IPS-18a (cell line): ENCODE results near the gene LAMA1.

Experiments used
- H3K27ac ChIP-seq: one replicate; pipeline ENCODE4 v1.5.1; 2013; ENCODE audit warnings: low read length
- H3K27me3 ChIP-seq: one replicate; pipeline ENCODE4 v1.6.1; 2013; ENCODE audit warnings: mild to moderate bottlenecking, low read length; ENCODE audit not compliant: control insufficient read depth, insufficient read depth
- H3K36me3 ChIP-seq: one replicate; pipeline ENCODE4 v1.6.1; 2013; ENCODE audit warnings: low read depth, low read length; ENCODE audit not compliant: control insufficient read depth
- H3K4me1 ChIP-seq: one replicate; pipeline ENCODE4 v1.6.1; 2013; ENCODE audit warnings: low read depth, low read length; ENCODE audit not compliant: control insufficient read depth
- H3K4me3 ChIP-seq: one replicate; pipeline ENCODE4 v1.5.1; 2013; ENCODE audit warnings: low read length
- H3K9ac ChIP-seq: one replicate; pipeline ENCODE4 v1.6.1; 2013; ENCODE audit warnings: mild to moderate bottlenecking, low read length, moderate library complexity
- H3K9me3 ChIP-seq: one replicate; pipeline ENCODE4 v1.6.1; 2013; ENCODE audit warnings: low read depth, low read length; ENCODE audit not compliant: control insufficient read depth

The LAMA1 gene

DNA sequence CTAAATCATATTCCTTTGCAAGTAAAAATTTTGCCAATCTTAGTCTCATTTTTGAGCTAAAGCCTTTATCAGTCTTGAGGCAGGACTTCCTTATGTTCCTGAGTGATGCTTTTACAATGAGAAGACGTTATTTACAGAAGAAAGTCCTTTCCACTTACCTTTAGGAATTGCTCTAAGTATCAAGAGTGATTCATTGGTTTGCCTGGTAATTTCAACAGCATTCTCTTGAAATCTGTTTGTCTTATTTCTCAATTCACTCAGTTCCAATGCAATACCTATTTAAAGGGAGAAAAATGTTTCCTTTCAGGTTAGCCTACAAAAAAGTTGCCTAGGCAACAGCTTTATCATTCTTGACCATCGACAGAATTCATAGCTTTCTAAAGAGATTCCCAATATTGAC, 137.2 kb downstream of the LAMA1 start:
- H3K4me1 ChIP-seq, result no peaks in the 10 kb centered on the region
- no peak overlapping the region for H3K9ac ChIP-seq
- H3K27ac ChIP-seq, result no peak overlapping the region
- H3K4me3 ChIP-seq, result no peak overlapping the region
- H3K27me3 ChIP-seq, result no peaks in the 10 kb centered on the region
- H3K9me3 ChIP-seq, result no peaks in the 10 kb centered on the region
- H3K36me3 ChIP-seq, result peaks cover 50% of the 10 kb centered on the region

GRCh38 chr18:6979954-6980353, 137.6 kb downstream of the LAMA1 start:
- H3K4me1 ChIP-seq, result no peaks in the 10 kb centered on the region
- peaks cover 50% of the 10 kb centered on the region for H3K36me3 ChIP-seq
- H3K27ac ChIP-seq, result no peak overlapping the region
- no peaks in the 10 kb centered on the region for H3K27me3 ChIP-seq
- H3K9me3 ChIP-seq, result no peaks in the 10 kb centered on the region
- H3K9ac ChIP-seq, result no peak overlapping the region
- no peak overlapping the region for H3K4me3 ChIP-seq

DNA sequence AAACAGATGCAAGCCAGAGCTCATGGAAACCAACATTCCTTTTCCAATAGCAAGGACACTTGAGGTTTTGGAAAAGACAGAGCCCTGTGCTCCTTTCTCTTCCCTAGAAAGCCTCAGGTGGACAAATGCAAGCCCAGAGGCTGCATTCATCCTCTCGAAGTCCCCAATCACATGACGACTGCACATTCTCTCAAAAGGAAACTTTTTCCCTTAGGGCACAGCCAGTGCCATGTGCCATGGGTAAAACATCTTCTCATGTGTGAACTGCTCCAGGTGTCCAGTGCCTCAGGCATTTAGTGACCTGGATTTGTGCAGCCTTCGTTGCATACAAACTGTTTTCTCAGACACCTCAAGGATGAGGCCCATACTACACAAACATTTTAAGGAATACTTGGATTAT, 140.7 kb downstream of the LAMA1 start:
- no peak overlapping the region for H3K27ac ChIP-seq
- H3K36me3 ChIP-seq, result peaks cover 44% of the 10 kb centered on the region
- H3K9ac ChIP-seq, result no peak overlapping the region
- peaks cover under 1% of the 10 kb centered on the region for H3K4me1 ChIP-seq
- H3K9me3 ChIP-seq, result no peaks in the 10 kb centered on the region
- no peak overlapping the region for H3K4me3 ChIP-seq
- H3K27me3 ChIP-seq, result no peaks in the 10 kb centered on the region

DNA sequence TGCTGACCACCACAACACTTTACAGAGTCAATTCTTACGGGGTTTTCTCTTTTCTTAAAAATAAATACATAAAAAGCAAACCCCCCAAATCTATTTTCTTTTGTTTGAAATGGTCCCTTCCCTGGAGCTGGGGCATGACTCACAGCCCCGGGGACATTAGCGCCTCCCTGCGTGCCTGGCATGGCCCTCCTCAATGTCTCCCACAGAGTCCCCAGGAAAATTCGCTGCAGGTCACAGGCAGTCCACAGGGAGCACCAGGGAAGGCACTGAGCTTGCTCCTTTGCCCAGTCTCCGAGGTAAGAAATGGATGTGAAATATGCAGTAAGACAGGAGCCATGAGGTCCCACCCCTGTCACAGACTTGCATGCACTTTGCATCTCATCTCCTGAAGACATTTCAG, 142.5 kb downstream of the LAMA1 start:
- Histone ChIP-seq H3K4me3 (no peak overlapping the region), H3K9ac (no peak overlapping the region), H3K4me1 (peaks cover 4% of the 10 kb centered on the region), H3K9me3 (no peaks in the 10 kb centered on the region), H3K36me3 (peaks cover 48% of the 10 kb centered on the region), H3K27ac (no peak overlapping the region), H3K27me3 (no peaks in the 10 kb centered on the region)

DNA sequence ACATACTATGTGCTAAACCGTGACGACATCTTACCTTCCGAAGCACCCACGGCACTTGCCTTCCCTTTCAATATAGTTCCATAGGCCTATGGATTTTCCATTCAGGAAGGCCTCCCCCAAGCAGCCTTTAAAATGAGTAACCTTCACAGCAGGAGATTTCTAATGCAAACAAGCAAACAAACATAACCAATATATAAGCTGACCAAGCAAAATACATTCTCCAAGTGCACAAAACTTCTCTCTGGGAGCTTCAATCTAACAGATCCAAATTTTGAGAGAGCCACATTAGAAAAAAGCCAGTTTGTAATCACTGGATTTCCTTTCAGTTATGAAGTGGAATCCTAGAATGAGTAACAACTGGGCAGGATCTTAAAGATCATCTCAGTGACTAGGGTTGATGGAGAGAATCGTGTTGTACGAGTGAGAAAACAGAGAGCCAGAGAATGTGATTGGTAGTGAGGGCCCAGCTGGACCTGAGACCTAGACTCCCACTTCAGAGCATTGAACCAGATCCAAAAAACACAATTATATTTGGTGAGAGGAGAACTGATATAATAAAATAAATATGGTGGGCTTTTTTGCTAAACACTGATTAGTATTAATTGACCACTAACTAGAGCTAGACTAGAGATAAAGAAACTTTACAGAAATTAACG, 145.6 kb downstream of the LAMA1 start:
- Histone ChIP-seq H3K27ac (no peak overlapping the region), H3K4me1 (peaks cover 4% of the 10 kb centered on the region), H3K9ac (no peak overlapping the region), H3K4me3 (no peak overlapping the region), H3K36me3 (peaks cover 32% of the 10 kb centered on the region), H3K27me3 (no peaks in the 10 kb centered on the region), H3K9me3 (no peaks in the 10 kb centered on the region)

DNA sequence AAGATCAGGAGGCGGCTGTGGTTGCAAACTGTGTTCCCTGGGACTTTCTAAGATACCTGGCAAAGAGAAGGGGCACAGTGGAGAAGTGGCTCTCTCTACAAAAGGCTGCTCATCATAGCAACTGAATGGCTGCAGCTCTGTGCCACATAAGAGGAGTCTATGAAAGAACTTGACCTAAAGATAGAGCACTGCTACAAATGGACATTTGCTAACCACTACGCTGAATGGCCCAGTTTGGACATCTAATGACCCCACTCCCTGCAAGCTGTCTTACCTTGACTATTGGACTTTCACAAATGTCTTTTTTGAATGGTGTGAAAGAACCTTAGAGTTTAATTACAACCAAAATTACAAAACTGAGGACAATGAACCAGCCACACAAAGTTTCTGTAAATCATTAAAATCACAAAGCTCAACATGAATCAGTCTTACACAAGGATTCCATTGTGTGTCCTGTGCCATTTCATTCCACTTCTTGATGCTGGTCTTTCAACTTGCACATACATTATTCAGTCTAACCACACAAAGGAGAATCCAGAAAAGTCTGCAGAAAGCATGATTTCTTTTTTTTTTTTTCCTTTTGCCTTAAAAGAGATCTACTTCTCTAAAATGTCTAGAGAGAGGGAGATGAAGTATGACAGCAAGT, 154.0 kb downstream of the LAMA1 start:
- no peaks in the 10 kb centered on the region for H3K9me3 ChIP-seq
- H3K4me3 ChIP-seq, result no peak overlapping the region
- H3K4me1 ChIP-seq, result no peaks in the 10 kb centered on the region
- H3K27ac ChIP-seq, result no peak overlapping the region
- H3K9ac ChIP-seq, result no peak overlapping the region
- H3K36me3 ChIP-seq, result peaks cover 61% of the 10 kb centered on the region
- no peaks in the 10 kb centered on the region for H3K27me3 ChIP-seq

DNA sequence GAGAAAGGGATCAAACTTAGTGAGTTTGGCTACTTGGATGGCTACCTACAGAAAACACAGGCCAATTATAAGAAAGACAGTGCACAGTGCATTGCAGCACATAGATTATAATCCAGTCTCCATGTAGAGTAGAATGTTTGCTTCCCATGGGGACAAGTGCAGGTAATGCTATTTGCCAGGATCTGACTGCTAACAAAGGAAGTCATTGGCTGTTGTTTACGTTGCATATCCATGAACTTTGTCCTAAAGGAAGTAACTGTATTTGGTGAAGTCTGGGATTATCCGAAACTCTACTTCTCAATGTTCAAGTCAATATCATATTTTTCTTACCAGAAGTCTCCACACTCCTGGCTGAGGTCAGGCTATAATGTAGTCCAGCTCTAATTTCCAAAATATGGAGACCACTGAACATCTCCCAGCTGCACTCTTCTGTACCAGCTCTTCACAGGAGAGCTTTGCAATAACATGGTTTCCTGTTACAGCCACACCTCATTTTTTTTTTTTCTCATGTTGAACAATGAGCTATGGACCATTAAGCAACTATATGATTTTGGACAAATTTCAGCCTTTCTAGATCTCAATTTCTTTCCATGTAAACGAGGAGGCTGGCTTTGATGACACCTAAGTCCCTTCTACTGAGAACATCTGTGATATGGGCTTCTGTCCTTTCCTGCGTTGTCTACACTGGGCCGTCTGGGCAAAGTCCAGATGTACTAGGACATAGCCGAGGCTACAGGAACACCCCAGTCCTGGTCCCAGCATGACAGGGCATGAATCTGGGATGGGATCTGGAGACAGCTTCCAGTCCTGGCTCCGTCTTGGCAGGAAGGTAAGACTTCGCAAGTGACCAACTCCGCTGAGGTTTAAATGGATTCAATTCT, 154.8 kb downstream of the LAMA1 start:
- H3K4me3 ChIP-seq, result no peak overlapping the region
- no peak overlapping the region for H3K9ac ChIP-seq
- H3K27me3 ChIP-seq, result no peaks in the 10 kb centered on the region

DNA sequence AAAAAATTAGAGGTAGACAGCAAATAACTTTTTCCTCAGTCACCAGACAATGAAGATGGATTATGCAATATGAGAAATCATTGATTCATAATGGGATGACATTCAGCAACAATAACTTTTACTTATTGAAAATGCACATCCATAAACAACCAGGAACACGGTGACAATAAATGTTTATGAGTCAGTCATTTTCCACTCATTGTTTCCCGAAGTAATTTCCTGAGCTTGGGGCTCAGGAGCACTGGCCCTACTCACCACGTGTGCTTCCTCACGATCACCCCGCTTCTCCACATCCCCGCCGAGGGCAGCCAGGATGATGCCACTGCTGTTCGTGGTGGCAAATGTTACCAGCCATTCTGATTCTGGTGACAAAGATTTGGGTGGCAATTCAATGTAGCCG, 156.3 kb downstream of the LAMA1 start:
- no peaks in the 10 kb centered on the region for H3K27me3 ChIP-seq
- peaks cover 76% of the 10 kb centered on the region for H3K36me3 ChIP-seq
- H3K9ac ChIP-seq, result no peak overlapping the region
- no peak overlapping the region for H3K4me3 ChIP-seq
- no peaks in the 10 kb centered on the region for H3K4me1 ChIP-seq
- no peaks in the 10 kb centered on the region for H3K9me3 ChIP-seq
- H3K27ac ChIP-seq, result no peak overlapping the region

More for the DNA sequence above, 154.8 kb downstream of the LAMA1 start:
- Histone ChIP-seq H3K4me1 (no peaks in the 10 kb centered on the region), H3K27ac (no peak overlapping the region), H3K9me3 (no peaks in the 10 kb centered on the region), H3K36me3 (peaks cover 65% of the 10 kb centered on the region)

DNA sequence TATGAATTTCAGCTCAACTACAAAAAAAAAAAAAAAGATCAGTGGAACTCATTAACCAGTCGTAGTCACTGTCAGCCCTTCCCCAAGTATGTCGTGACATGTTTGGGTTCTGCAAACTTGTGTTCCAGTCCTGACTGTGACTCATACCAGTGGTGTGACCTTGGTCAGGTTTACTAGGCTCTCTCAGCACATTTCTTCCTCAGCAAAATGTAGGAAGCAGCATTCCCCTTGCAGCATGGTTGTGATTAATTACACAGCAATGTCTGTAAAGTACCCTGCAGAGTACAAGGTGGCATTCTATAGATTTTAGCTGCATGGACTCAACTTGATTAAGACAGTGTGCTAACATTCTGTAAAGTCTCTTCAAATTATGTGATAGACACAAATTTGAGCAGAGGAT, 156.9 kb downstream of the LAMA1 start:
- no peak overlapping the region for H3K27ac ChIP-seq
- H3K9ac ChIP-seq, result no peak overlapping the region
- H3K9me3 ChIP-seq, result no peaks in the 10 kb centered on the region
- H3K4me1 ChIP-seq, result no peaks in the 10 kb centered on the region
- H3K27me3 ChIP-seq, result no peaks in the 10 kb centered on the region
- H3K36me3 ChIP-seq, result peaks cover 76% of the 10 kb centered on the region
- H3K4me3 ChIP-seq, result no peak overlapping the region

DNA sequence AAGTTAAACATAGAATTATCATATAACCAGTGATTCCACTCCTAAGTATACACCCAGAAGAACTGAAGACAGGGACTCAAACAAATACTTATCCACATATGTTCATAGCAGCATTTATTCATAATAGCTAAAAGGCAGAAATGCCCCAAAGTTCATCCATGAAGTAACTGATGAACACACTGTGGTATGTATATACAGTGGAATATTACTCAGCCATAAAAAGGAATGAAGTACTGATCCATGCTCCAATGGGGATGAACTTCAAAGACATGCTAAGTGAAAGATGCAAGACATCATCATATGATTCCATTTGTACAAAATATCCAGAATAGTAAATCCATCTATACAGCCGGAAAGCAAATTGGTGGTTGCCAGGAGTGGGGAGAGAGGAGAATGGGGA, 157.5 kb downstream of the LAMA1 start:
- no peaks in the 10 kb centered on the region for H3K9me3 ChIP-seq
- H3K4me1 ChIP-seq, result no peaks in the 10 kb centered on the region
- H3K36me3 ChIP-seq, result peaks cover 71% of the 10 kb centered on the region
- no peak overlapping the region for H3K9ac ChIP-seq
- no peak overlapping the region for H3K27ac ChIP-seq
- no peak overlapping the region for H3K4me3 ChIP-seq
- no peaks in the 10 kb centered on the region for H3K27me3 ChIP-seq

DNA sequence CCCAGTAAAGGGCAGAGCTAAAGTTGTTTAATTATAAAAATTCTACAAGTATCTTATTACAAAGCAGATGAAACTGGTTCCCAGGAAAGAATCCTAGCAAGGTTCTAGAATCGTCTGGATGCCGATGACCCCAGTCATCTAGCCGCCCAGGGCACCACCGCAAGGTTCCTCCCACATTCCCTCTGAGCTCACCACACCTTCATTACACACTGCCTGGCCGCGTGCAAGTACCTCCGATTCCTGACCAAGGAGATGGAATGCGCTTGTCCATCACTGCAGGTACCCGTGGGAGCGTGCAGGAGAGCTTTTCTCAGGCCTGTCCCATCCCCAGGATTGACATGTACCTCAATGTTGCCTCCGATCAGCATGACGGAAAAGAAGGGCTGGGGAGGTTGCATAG, 158.5 kb downstream of the LAMA1 start:
- Histone ChIP-seq H3K9ac (no peak overlapping the region), H3K27me3 (no peaks in the 10 kb centered on the region), H3K4me3 (no peak overlapping the region), H3K36me3 (peaks cover 64% of the 10 kb centered on the region), H3K27ac (no peak overlapping the region), H3K9me3 (no peaks in the 10 kb centered on the region), H3K4me1 (no peaks in the 10 kb centered on the region)
